Gastrocnemius medialis (tissue), 4 donors: ENCODE measurements around the gene PCMT1.

Experiments
- CTCF ChIP-seq, 5 experiments: fragments of 450-650 bp in 3 of 5; fragments of 200-600 bp in 2 of 5; sonication (generic) in 2 of 5; IDR thresholded peaks in 4 of 5; conservative IDR thresholded peaks in 1 of 5; 1 replicate in 4 of 5; 2 replicates in 1 of 5; pipeline ENCODE4 v1.5.1; 2016 to 2019; ENCODE audit warnings: antibody characterized with exemption in 5 of 5, mild to moderate bottlenecking in 3 of 5, moderate library complexity in 3 of 5
- POLR2A ChIP-seq, 2 donors: fragments of 450-650 bp; IDR thresholded peaks; one replicate each; pipeline ENCODE4 v1.6.1; 2017; ENCODE audit warnings: antibody characterized with exemption in 2 of 2, mild to moderate bottlenecking in 2 of 2, moderate library complexity in 2 of 2

GRCh38 chr6:149820506-149820905 lies 71.0 kb downstream of the PCMT1 start:
- TF ChIP-seq CTCF (IDR thresholded peaks at IDR 0.05 in 4 of 5, conservative IDR thresholded peaks at IDR 0.05 in 1 of 5) (no peak), POLR2A (IDR thresholded peaks at IDR 0.05) (no peak)
